Fibroblast of peridontal ligament (primary cell): ENCODE data around the gene ETV2.
A peak's percentile ranks its signal among the peaks of the same experiment; 100 is the strongest.
"Not testable (repeated sequence)": the region's sequence is repeated elsewhere in the genome, so short reads cannot be mapped to it uniquely, and the experiment has no call there.

Experiments used
- DNase-seq: peaks from one replicate; pipeline ENCODE4 v3.0.0-alpha.2; 2010; ENCODE audit errors: extremely low read depth

Gene ETV2

DNA sequence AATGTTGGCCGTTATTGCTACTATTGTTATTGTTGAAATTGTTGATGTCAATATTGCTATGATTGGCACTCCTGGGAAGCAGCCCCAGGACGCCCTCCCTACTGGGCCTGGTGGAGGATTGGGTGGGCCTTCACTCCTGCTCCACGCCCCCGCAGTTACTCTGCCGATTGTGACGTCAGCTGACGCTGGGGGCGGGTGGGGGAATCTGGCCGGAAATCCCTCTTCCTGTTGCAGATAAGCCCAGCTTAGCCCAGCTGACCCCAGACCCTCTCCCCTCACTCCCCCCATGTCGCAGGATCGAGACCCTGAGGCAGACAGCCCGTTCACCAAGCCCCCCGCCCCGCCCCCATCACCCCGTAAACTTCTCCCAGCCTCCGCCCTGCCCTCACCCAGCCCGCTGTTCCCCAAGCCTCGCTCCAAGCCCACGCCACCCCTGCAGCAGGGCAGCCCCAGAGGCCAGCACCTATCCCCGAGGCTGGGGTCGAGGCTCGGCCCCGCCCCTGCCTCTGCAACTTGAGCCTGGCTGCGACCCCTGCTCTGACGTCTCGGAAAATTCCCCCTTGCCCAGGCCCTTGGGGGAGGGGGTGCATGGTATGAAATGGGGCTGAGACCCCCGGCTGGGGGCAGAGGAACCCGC is at the start of gene ETV2:
Gene ETV2, plus strand, starts transcription at position 231 of the 637 bp plus-strand sequence. CDS start 716 bp downstream, outside the sequence.
- no peak for DNase-seq

- peak; percentile 56 for DNase-seq
Observed at GRCh38 chr19:35592226-35592625, 49.3 kb upstream of the ETV2 start.

GRCh38 chr19:35595026-35595425 is 46.5 kb upstream of the ETV2 start:
- DNase-seq = not testable (repeated sequence)

GRCh38 chr19:35595928-35596327 is 45.6 kb upstream of the ETV2 start:
- DNase-seq = no peak

DNA sequence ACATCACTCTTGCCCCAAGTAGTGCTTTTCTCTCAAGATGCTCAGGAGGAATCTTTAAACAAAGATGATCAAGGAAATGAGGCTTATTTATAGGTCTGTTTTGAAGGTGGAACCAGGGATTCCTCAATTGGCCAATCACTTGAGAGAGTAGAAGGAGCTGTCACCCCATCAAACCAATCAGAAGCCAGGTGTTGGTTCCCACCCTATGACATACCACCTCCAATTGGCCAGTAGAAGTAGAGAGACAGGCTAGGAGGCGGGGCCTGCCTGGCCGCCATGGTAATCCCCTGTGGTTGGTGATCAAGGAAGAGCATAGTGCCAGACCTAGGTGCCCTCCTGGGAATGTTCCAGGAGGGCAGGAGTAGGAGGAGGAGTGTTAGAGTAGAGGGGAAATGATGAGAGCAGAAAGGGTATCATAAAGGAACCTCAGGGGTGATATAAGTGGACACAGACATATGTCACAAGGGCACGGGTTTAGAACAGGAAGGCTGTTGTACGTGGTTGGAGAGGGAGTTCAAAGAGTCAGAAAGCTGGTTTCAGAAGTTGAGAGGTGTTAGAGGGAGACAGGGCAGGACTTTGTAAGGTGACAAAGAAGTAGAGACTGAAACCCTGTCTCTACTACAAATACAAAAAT is 45.1 kb upstream of the ETV2 start:
- no peak for DNase-seq

DNA sequence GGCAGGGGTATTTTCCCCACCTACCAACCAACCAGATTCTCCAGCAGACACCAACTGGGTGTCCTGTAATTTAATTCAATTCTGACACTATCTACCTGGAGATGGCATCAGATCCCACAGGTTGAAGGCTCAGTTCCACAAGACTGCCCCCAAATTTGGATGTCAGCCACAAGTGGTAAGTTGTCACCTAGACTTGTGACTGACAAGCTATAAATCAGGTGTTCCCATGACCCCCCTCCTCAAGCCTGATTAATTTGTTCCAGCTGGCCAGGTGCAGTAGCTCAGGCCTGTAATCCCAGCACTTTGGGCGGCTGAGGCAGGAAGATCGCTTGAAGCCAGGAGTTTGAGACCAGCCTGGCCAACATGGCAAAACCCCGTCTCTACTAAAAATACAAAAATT is 39.6 kb upstream of the ETV2 start:
- DNase-seq = no peak

- not testable (repeated sequence) for DNase-seq
Observed at GRCh38 chr19:35604436-35604835, 37.1 kb upstream of the ETV2 start.

GRCh38 chr19:35607170-35607569 is 34.4 kb upstream of the ETV2 start:
- not testable (repeated sequence) for DNase-seq

DNA sequence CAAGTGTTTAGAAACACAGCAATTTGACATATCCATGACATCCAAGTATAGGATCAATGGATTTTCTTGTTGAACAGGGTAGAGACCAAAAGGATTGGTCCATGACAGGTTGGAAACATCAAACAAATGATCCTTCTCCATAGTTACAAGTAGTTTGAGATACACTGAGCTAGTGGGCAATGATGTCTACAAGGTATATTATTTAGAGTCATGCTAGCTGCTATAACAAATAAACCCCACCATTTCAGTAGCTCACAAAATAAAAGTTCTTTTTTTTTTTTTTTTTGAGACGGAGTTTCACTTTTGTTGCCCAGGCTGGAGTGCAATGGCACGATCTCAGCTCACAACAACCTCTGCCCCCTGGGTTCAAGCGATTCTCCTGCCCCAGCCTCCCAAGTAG is 33.9 kb upstream of the ETV2 start:
- no peak for DNase-seq

DNA sequence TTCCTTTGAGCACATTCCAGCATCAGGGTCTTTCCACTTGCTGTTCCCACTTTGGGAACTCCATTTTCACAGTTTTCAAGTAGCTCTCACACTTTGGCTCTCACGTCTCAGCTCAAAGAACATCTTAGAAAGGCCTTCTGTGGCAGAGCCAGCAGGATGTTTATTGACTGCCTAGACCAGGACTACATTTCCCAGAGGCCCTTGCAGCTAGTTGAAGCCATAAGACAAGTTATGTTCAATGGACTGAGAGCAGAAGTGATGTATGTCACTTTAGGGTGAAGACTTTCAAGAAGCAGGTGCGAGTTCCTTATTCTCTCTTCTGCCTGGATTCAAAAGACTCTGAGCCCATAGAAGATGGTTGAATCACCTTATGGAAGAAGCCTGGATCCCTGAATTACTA is 33.3 kb upstream of the ETV2 start:
- DNase-seq = no peak

GRCh38 chr19:35609851-35610353 is 31.6 kb upstream of the ETV2 start:
- no peak for DNase-seq

DNA sequence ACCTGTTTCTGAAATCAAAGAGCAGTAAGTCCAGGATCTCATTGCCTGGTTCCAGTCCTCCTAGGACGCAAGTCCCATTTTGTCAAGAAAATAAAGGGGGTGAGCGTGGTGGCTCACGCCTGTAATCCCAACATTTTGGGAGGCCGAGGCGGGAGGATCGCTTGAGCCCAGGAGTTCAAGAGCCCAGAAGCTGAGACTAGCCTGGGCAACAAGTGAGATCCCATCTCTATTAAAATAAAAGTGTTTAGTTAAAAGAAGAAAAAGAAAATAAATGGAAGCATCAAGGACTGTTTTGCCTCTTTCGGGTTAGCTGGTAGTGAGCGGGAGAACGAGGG is 29.4 kb upstream of the ETV2 start:
- no peak for DNase-seq

GRCh38 chr19:35612559-35613321 is 28.8 kb upstream of the ETV2 start, which contains the start of gene HAUS5:
HAUS5 (plus strand) TSS chr19:35612735; CDS start chr19:35612795, 60 bp downstream.
- peak; percentile 84 for DNase-seq

DNA sequence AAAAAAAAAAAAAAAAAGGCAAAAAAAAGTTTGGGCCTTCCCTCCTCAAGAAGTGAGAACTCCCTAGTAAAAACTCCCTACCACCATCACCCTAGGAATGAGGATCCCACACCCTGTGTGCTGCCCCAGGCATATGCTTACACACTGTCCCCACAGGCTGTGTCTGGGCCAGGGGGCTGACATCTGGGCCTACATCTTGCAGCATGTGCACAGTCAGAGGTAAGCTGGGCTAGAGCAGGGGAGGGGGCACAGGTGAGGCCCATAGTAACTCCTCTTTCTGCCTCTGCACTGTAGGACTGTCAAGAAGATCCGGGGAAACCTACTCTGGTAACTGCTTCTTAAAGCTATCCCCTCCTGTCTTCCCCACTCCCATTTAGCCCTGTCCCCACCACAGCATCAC is 28.0 kb upstream of the ETV2 start:
- no peak for DNase-seq

DNA sequence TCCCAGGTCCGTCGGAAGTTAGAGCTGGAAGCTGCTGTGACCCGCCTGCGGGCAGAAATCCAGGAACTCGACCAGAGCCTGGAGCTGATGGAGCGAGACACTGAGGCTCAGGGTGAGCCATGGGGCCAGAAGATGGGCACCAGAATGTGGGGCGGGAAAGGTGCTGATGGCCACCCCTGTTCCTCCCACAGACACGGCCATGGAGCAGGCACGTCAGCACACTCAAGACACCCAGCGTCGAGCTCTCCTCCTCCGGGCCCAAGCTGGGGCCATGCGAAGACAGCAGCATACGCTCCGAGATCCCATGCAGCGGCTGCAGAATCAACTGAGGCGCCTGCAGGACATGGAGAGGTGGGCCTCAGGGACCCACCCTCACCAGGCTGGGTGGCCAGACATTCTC is 26.5 kb upstream of the ETV2 start:
- DNase-seq = no peak

DNA sequence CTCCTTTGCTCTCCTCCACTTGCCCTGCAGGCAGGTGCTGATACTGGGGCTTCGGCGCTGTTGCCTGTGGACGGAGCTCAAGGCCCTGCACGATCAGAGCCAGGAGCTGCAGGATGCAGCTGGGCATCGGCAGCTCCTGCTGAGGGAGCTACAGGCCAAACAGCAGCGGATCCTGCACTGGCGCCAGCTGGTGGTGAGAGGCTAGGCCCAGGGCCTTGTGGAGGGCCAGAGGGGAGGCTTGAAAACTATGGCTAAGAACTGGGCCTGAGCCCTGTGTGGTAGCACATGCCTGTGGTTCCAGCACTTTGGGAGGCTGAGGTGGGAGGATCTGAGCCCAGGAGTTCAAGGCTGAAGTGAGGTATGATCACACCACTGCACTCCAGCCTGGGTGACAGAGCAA is 22.7 kb upstream of the ETV2 start:
- no peak for DNase-seq

- DNase-seq = no peak
Observed at GRCh38 chr19:35619290-35619923, 22.1 kb upstream of the ETV2 start.

DNA sequence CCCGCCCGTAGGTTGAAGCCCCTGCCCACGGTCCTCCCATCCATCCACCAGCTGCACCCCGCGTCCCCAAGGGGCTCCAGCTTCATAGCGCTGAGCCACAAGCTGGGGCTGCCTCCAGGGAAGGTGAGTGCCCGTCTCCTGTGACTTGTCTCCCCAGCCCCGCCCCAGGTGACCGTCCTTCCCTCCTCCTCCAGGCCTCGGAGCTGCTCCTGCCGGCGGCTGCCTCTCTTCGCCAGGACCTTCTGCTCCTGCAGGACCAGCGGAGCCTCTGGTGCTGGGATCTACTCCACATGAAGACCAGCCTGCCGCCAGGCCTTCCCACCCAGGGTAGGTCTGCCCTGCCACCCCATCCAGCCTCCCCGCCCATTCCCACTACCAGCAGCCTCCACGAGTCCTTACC is 21.5 kb upstream of the ETV2 start:
- no peak for DNase-seq

DNA sequence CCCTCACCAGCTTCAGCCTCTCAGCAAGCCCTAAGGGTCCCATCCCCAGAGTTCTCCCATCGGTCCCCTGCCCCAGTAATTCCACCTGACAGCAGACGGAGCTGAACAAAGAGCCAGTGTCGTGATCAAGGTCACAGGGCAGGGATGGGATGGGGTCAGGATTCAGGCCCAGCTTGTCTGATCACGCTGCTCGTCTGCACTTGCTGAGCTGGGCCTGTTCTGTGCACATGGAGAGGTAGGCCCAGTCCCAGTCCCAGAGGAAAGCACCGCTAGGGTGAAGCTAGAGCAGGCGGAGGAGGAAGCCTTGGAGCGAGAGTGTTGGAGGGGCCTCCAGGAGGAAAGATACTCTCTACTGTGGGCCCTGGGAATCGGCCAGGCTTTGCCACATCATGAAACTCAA is 19.8 kb upstream of the ETV2 start:
- no peak for DNase-seq

DNA sequence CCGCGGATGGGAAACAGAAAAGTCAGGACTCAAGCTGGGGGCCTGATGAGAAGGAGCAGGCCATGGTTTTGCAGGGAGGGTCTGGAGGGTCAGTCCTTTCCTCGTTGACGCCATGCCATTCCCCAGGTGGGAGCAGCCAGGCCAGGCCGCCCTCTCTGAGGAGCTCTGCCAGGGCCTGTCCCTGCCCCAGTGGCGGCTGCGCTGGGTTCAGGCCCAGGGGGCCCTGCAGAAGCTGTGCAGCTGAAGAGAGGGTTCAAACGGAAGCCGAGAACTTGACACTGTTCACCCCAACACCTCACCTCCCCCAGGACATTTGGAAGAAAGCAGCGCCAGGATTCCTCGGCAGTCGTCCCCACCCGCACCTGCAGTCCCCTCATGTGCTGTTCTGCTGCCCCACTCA is 18.8 kb upstream of the ETV2 start:
- no peak for DNase-seq

- DNase-seq = no peak
Observed at GRCh38 chr19:35623327-35624010, 18.1 kb upstream of the ETV2 start.

- no peak for DNase-seq
Observed at GRCh38 chr19:35628264-35628564, 13.3 kb upstream of the ETV2 start.
